WTC11 (cell line): ENCODE measurements around the gene HRNR. TPM values are rescaled to one million over a fixed set of nuclear protein-coding genes. Genes with fewer than 3 reads are reported as not detected.
"Not testable (repeated sequence)": the region's sequence is repeated elsewhere in the genome, so short reads cannot be mapped to it uniquely, and the experiment has no call there.

Experiments used
- ATAC-seq: fragments of 200-7000 bp; cut with Tn5 transposase; 2 replicates; pipeline ENCODE4 v1.10.0; 2021; ENCODE audit warnings: mild to moderate bottlenecking, moderate library complexity
- CTCF ChIA-PET: fragments of 300-600 bp; sonication (Branson Sonifier 250); formaldehyde crosslinking; loops from one replicate; lab custom pipeline; 2021; ENCODE audit warnings: antibody characterized with exemption; lab: Charles Lee
- POLR2A ChIA-PET: fragments of 350-600 bp; sonication (Branson Sonifier 250); formaldehyde crosslinking; loops from one replicate; lab custom pipeline; 2021; ENCODE audit warnings: antibody characterized with exemption; lab: Charles Lee
- DNase-seq: peaks from one replicate; pipeline ENCODE4 v3.0.0; 2021; ENCODE audit warnings: low spot score
- H3K27ac Mint-ChIP-seq: 2 replicates; pipeline ENCODE4 v1.8.0; 2021; ENCODE audit warnings: mixed read lengths
- H3K27me3 Mint-ChIP-seq: 2 replicates; pipeline ENCODE4 v1.8.0; 2021; ENCODE audit warnings: low read depth, mild to moderate bottlenecking, moderate library complexity, mixed read lengths
- H3K36me3 Mint-ChIP-seq: 2 replicates; pipeline ENCODE4 v1.8.0; 2021; ENCODE audit warnings: mixed read lengths
- H3K4me1 Mint-ChIP-seq: 2 replicates; pipeline ENCODE4 v1.8.0; 2022; ENCODE audit warnings: mixed read lengths
- H3K4me3 Mint-ChIP-seq: 2 replicates; pipeline ENCODE4 v1.8.0; 2021; ENCODE audit warnings: mild to moderate bottlenecking, moderate library complexity, mixed read lengths
- H3K9me3 Mint-ChIP-seq: 2 replicates; pipeline ENCODE4 v1.8.0; 2021; ENCODE audit warnings: mixed read lengths
- ATF2 ChIP-seq: sonication (generic); formaldehyde crosslinking; IDR thresholded peaks from 2 replicates; pipeline ENCODE4 v1.8.1; 2022; ENCODE audit warnings: low read depth, missing genetic modification reagents, borderline replicate concordance
- IRF2 ChIP-seq: sonication (generic); formaldehyde crosslinking; IDR thresholded peaks from 2 replicates; pipeline ENCODE4 v1.8.0; 2022; ENCODE audit warnings: low read depth, missing genetic modification reagents, borderline replicate concordance
- MAX ChIP-seq: sonication (generic); formaldehyde crosslinking; IDR thresholded peaks from 2 replicates; pipeline ENCODE4 v1.8.0; 2022; ENCODE audit warnings: mild to moderate bottlenecking, missing genetic modification reagents
- SMAD3 ChIP-seq: sonication (generic); formaldehyde crosslinking; IDR thresholded peaks from 2 replicates; pipeline ENCODE4 v1.8.0; 2022; ENCODE audit warnings: missing genetic modification reagents, mild to moderate bottlenecking, borderline replicate concordance
- SOX15 ChIP-seq: fragments of 250-450 bp; sonication (Bioruptor Pico); IDR thresholded peaks from 2 replicates; pipeline ENCODE4 v1.9.0; 2021; ENCODE audit warnings: mild to moderate bottlenecking
- ZNF396 ChIP-seq: fragments of 250-450 bp; sonication (Bioruptor Pico); IDR thresholded peaks from 2 replicates; pipeline ENCODE4 v1.8.0; 2021; ENCODE audit warnings: mild to moderate bottlenecking, moderate library complexity, borderline replicate concordance
- total RNA-seq: library from RNA; stranded (reverse); gene quantifications from 3 replicates; pipeline ENCODE4 v1.2.3, GENCODE V29; 2021
- TF ChIP-seq, protein P1 (sequence below): sonication (generic); formaldehyde crosslinking; IDR thresholded peaks from 2 replicates; pipeline ENCODE4 v1.8.1; 2023; ENCODE audit warnings: mild to moderate bottlenecking, moderate library complexity, missing genetic modification reagents
- TF ChIP-seq, protein P2 (sequence below): sonication (generic); formaldehyde crosslinking; IDR thresholded peaks from 2 replicates; pipeline ENCODE4 v1.8.1; 2022; ENCODE audit warnings: mild to moderate bottlenecking, missing genetic modification reagents, moderate library complexity, borderline replicate concordance
- TF ChIP-seq, protein P3 (sequence below): sonication (generic); formaldehyde crosslinking; IDR thresholded peaks from 2 replicates; pipeline ENCODE4 v1.8.0; 2022; ENCODE audit warnings: missing genetic modification reagents

Gene HRNR
- total RNA-seq, 1 experiment from 2014 or later, result not detected

DNA sequence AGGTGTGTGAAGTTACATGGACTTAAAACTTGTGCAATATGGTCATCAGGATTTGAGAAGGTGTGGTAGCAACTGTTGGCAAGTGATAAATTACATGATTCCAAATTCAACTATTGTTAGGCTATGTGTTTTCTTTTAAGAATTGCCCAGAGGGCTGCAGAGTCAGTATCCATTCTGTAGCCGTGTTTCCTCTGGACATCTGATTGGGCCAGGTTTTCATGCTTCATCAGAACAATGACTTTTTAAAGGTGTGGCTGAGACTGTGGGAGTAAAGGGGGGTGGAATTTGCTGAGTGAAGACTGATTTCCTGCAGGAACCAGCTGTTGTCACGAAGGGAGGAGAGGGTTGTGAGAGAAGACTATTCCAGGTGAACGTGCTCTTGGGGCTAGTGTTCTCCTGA lies 1.7 kb upstream of the HRNR start:
- H3K4me1 Mint-ChIP-seq, result no peaks in the 10 kb centered on the region
- POLR2A ChIA-PET, result no interaction called here
- no peak overlapping the region for H3K27ac Mint-ChIP-seq
- peaks cover 91% of the 10 kb centered on the region for H3K9me3 Mint-ChIP-seq
- CTCF ChIA-PET, result no interaction called here
- peaks cover 3% of the 10 kb centered on the region; the same call in 1 of the 2 replicates for H3K27me3 Mint-ChIP-seq
- H3K36me3 Mint-ChIP-seq, result peaks cover 55% of the 10 kb centered on the region
- ATAC-seq (no peak), DNase-seq (no peak)
- TF ChIP-seq, protein P1, sequence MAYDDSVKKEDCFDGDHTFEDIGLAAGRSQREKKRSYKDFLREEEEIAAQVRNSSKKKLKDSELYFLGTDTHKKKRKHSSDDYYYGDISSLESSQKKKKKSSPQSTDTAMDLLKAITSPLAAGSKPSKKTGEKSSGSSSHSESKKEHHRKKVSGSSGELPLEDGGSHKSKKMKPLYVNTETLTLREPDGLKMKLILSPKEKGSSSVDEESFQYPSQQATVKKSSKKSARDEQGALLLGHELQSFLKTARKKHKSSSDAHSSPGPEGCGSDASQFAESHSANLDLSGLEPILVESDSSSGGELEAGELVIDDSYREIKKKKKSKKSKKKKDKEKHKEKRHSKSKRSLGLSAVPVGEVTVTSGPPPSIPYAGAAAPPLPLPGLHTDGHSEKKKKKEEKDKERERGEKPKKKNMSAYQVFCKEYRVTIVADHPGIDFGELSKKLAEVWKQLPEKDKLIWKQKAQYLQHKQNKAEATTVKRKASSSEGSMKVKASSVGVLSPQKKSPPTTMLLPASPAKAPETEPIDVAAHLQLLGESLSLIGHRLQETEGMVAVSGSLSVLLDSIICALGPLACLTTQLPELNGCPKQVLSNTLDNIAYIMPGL (CRISPR knock-in tag), result no peak
- no peak overlapping the region for H3K4me3 Mint-ChIP-seq

DNA sequence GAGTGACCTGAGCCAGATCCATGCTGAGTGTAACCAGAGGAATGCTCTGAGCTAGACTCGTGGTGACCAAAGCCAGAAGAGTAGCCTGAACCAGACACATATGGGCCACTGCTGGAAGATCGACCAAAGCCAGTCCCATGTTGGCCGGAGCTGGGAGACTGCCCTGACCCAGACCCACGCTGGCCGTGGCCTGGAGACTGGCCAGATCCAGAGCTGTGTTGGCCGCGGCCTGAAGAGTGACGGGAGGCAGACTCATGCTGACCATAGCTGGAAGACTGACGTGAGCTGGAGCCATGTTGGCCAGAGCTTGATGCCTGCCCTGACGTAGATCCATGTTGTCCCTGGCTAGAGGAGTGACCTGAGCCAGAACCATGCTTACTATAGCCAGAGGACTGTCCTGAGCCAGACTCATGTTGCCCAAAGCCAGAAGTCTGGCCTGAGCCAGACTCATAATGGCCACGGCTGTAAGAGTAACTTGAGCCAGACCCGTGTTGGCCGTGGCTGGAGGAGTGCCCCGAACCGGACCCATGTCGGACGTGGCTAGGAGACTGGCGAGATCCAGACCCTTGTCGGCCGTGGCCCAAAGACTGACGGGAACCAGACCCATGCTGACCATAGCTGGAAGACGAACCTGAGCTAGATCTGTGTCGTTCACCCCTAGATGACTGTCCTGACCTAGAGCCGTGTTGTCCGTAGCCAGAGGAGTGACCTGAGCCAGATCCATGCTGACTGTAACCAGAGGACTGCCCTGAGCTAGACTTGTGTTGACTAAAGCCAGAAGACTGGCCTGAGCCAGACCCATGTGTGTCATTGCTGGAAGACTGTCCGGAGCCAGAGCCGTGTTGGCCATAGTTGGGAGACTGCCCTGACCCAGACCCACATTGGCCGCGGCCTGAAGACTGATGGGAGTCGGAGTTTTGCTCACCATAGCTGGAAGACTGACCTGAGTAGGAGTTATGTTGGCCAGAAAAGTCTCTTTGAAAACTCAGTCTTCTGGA lies 3.5 kb downstream of the HRNR start:
- POLR2A ChIA-PET, result no interaction called here
- Mint-ChIP-seq H3K27ac (no peak overlapping the region), H3K27me3 (peaks cover 15% of the 10 kb centered on the region), H3K9me3 (peaks cover 72% of the 10 kb centered on the region), H3K4me1 (no peaks in the 10 kb centered on the region), H3K4me3 (no peak overlapping the region), H3K36me3 (peaks cover 55% of the 10 kb centered on the region)
- no peak for ATAC-seq
- CTCF ChIA-PET, result no interaction called here
- no peak for TF ChIP-seq ATF2
- TF ChIP-seq MAX (CRISPR knock-in tag), result no peak
- no peak for TF ChIP-seq IRF2
- TF ChIP-seq, protein P2, sequence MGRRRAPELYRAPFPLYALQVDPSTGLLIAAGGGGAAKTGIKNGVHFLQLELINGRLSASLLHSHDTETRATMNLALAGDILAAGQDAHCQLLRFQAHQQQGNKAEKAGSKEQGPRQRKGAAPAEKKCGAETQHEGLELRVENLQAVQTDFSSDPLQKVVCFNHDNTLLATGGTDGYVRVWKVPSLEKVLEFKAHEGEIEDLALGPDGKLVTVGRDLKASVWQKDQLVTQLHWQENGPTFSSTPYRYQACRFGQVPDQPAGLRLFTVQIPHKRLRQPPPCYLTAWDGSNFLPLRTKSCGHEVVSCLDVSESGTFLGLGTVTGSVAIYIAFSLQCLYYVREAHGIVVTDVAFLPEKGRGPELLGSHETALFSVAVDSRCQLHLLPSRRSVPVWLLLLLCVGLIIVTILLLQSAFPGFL (CRISPR knock-in tag), result no peak
- TF ChIP-seq SMAD3, result no peak
- no peak for TF ChIP-seq SOX15 (CRISPR knock-in tag)
- TF ChIP-seq, protein P3, sequence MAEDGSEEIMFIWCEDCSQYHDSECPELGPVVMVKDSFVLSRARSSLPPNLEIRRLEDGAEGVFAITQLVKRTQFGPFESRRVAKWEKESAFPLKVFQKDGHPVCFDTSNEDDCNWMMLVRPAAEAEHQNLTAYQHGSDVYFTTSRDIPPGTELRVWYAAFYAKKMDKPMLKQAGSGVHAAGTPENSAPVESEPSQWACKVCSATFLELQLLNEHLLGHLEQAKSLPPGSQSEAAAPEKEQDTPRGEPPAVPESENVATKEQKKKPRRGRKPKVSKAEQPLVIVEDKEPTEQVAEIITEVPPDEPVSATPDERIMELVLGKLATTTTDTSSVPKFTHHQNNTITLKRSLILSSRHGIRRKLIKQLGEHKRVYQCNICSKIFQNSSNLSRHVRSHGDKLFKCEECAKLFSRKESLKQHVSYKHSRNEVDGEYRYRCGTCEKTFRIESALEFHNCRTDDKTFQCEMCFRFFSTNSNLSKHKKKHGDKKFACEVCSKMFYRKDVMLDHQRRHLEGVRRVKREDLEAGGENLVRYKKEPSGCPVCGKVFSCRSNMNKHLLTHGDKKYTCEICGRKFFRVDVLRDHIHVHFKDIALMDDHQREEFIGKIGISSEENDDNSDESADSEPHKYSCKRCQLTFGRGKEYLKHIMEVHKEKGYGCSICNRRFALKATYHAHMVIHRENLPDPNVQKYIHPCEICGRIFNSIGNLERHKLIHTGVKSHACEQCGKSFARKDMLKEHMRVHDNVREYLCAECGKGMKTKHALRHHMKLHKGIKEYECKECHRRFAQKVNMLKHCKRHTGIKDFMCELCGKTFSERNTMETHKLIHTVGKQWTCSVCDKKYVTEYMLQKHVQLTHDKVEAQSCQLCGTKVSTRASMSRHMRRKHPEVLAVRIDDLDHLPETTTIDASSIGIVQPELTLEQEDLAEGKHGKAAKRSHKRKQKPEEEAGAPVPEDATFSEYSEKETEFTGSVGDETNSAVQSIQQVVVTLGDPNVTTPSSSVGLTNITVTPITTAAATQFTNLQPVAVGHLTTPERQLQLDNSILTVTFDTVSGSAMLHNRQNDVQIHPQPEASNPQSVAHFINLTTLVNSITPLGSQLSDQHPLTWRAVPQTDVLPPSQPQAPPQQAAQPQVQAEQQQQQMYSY (CRISPR knock-in tag), result no peak
- no peak for TF ChIP-seq ZNF396 (CRISPR knock-in tag)
- DNase-seq, result no peak

DNA sequence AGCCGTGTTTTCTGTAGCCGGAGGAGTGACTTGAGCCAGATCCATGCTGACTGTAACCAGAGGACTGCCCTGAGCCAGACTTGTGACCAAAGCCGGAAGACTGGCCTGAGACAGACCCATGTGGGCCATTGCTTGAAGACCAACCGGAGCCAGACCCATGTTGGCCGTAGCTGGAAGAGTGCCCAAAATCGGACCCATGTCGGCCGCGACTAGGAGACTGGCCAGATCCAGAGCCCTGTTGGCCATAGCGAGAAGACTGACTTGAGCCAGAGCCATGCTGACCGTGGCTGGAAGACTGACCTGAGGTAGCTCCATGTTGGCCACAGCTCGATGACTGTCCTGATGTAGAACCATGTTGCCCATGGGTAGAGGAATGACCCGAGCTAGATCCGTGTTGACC lies 4.6 kb downstream of the HRNR start:
- H3K9me3 Mint-ChIP-seq, result peaks cover 63% of the 10 kb centered on the region
- CTCF ChIA-PET, result not testable (repeated sequence)

More for the DNA sequence above, 4.6 kb downstream of the HRNR start:
- Mint-ChIP-seq H3K27me3 (peaks cover 15% of the 10 kb centered on the region), H3K36me3 (peaks cover 47% of the 10 kb centered on the region)
- H3K4me3 Mint-ChIP-seq, DNase-seq, ATAC-seq, POLR2A ChIA-PET, H3K4me1 Mint-ChIP-seq, H3K27ac Mint-ChIP-seq: not testable (repeated sequence)
